ENCODE results near the gene TNFRSF13B.

Gene TNFRSF13B

DNA sequence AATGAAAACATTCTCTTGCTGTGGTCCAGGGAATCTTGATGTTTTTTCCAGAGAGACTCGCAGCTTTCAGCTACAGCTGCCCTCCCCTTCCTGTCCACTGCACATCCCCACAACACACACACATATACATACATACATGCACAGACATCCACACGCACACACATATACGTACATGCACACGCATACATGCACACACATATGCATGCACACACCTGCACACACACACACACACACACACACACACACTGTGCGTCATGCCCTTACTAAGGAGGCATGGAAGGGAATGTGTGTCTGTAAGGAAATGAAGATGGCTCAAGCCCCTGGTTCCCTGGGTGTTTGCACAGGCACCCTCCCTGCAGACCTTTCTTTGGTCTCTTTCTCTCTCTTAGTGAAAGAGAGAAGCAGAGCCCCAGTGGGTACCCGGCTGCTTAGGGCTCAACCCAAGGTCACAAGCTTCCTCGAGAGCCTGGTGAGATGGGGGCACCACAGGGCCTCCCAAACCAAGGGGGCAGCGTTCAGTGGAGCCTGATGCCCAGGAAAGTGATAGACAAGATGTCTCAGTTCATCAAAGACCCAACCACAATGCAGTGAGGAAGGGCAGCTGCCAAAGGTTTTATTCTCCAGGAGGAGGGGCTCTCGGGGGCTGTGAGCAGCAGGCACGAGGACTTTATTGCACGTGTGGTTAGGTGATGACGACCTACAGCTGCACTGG is 33.3 kb downstream of the TNFRSF13B start:
- DNase-seq (ENCODE audit: low read depth in 2 of 2), result no peak

DNA sequence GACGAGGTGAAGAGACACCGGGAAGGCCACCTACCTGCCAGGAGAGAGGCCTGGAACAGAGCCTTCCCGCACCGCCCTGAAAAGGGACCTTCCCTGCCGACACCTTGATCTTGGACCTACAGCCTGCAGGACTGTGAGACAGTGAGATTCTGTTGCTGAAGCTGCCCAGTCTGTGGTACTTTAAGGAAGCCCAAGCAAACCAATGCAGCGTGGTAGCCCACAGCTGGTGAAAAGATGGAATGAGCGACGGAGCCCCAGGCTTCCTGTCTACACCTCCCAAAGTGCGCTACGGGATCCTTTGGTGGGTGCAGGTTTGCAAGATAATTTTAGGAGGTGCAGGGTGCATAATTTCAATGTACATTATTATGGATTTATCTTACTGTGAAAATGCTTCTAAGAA is 33.9 kb downstream of the TNFRSF13B start:
- no peak for DNase-seq (ENCODE audit: low read depth in 2 of 2)

DNA sequence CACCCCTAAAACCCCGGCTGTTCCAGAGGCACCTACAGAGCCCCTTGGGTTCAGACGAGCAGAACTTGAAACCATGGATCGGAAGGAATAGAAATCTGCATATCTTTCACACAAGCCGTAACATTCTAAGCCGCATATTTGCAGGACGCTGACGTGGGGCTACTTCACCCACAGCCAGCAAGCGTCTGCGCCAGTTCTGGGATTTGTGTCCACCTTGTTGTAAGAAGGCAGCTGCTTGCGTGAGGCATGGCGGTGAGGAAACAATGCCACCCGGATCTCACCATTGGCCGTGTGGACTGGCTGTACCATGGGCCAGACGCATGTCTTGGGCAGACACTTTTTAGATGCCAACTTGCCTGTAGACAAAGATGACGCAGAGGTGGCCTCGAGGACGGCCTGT is 34.5 kb downstream of the TNFRSF13B start:
- no peak for DNase-seq (ENCODE audit: low read depth in 2 of 2)

DNA sequence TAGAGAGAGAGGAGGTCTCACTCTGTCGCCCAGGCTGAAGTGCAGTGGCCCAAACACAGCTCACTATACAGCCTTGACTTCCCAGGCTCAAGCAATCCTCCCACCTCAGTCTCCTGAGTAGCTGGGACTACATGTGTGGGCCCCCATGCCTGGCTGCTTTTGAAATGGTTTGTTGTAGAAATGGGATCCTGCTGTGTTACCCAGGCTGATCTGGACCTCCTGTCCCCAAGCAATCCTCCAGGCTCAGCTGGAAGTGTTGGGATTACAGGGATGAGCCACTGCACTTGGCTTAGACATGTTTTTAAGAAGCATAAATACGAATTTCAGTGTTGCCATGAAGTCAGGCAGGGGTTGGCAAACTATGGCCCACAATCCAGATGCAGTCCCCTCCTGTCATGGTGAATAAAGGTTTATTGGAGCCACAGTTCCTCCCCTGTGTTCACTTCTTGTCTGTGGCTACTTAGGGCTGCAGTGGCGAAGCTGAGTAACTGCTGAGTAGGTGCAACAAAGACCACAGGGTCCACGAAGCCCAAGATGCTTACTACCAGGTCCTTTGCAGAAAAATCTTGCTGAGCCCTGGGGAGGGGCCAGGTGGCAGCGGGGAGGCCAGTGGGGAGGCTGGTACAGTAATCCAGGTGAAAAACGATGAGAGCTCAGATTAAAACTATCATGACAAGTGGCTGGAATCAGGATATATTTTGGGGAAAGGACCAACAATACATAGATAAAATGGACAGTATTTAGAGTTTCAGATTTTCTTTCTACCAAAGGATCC is 35.2 kb downstream of the TNFRSF13B start:
- DNase-seq (ENCODE audit: low read depth in 2 of 2), result no peak

DNA sequence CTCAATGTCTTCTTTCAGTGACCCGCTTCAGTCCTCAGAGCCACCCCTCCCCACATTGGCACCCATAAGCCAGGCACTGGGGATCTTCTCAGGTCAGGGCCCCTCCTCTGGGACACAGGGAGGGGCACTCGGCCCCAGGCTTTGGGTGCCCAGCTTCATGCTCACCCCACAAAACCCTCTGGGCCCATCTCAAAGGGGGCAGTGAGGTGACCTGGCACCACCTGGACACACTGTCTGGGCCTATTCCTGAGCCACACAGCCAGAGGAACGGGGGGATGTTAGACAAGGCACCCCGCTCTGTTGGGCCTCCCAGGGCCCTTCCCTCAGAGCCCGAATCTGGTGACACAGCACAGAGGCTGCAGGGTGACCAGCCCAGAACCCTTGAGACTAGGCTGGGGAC is 36.1 kb downstream of the TNFRSF13B start:
- DNase-seq (ENCODE audit: low read depth in 2 of 2), result no peak

DNA sequence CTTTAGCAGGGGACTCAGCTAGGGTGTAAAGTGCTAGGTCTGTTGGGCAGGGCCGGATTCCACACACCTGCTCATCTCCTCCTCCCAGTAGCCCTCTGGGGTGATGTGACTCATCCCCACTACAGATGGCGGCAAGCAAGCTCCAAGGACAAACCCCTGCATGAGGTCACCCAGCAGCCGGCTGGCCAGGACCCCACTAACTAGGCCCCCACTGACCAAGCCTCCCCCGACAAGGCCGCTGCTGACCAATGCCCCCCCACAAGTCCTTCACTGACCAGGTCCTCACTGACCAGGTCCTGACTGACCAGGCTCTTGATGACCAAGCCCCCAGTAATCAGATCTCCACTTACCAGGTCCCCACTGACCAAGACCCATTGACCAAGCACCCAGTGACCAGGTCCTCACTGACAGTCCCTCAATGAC is 36.7 kb downstream of the TNFRSF13B start:
- DNase-seq (ENCODE audit: low read depth in 2 of 2), result no peak

DNA sequence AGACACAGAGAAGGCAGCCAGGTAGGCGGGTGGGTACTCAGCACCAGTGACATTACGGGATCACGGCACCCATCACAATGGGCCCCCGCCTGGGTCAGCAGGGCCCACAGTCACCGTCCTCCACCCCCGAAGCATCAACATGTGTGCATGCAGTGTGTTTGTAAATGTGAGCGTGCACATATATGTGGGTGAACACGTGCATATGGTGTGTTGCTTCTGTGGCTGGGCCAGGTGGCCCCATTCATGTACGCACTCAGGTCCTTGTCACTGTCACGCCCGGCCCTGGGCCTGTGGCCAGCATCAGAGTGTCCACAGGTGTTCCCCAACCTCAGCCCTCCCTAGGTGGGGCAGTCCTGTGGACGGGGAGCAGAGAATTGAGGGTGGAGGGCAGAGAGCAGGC is 37.1 kb downstream of the TNFRSF13B start:
- DNase-seq (ENCODE audit: low read depth in 2 of 2), result no peak

DNA sequence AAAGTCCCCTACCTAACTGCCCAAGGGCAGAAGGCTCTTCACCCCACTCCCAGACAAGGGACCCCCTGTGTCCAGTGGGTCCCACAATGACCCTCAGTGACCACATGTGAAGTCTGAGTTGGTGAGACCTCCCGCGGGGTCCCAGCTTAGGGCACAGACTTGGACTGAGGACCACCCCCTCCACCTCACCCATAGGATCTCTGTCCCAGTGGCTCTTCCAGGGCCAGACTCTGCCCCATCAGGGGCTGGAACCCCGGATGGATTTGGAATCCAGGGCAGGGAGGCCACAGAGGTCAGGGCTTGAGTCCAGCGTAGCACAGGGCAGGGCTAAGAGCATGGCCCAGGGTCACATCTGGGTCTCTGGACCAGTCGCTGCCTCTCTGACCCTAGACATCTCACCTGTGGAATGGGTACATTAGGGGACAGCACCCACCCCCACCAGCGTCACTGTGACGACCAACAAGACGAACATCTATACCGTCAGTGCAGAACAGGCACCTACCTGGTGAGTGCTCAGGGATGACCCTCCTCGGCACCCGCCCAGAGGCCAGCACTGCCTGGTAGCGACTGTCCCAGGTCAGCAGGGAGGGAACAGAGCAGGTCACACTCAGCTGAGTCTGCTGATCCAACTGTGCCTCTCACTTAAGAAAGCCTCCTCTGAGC is 37.7 kb downstream of the TNFRSF13B start:
- no peak for DNase-seq (ENCODE audit: low read depth in 2 of 2)

DNA sequence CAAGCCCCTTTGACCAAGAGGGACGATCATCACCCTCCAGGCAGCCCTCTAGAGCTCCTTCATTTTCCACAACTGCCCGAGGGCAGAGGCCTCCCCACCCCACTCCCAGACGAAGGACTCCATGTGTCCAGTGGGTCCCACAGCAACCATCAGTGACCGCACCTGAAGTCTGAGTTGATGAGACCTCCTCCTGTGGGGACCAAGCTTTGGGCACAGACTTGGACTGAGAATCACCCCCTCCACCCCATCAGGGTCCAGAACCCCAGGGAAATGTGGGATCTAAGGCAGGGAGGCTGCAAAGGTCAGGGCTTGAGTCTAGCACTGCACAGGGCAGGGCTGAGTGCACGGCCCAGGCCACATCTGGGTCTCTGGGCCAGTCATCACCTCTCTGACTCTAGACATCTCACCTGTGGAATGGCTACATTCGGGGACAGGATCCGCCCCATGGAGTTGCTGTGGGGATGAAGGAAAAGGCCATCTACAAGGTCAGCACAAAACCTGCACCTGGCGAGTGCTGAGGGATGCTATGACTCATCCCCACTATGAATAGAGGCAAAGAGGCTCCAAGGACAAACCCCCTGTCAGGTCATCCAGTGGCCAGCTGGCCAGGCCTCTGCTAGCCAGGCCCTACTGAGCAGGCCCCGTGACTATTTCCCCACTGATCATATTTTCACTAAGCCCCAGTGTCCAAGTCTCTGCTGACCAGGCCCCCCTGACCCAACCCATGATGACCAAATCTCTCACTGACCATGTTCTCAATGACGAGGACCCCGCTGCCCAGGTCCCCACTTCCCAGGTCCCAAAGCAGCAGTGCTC is 38.4 kb downstream of the TNFRSF13B start:
- no peak for DNase-seq (ENCODE audit: low read depth in 2 of 2)

DNA sequence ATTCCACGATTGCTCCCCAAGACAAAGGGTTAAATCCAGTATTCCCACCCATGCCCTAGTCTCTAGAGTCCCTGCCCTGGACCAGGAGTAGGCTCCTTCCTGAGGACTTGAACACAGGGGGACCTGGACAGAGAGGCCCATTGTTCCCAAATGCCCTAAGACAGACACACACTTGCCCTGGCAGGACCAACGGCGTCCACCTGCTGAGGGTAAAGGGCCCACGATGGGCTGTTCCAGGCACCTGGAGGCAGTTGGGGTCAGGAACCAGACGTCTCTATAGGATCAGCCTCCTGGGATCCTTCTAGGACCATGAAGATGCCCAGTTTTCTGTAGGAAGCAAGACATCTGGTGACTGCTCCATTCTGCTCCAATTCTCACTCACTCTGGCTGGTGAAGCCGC is 39.3 kb downstream of the TNFRSF13B start:
- DNase-seq (ENCODE audit: low read depth in 2 of 2), result no peak

DNA sequence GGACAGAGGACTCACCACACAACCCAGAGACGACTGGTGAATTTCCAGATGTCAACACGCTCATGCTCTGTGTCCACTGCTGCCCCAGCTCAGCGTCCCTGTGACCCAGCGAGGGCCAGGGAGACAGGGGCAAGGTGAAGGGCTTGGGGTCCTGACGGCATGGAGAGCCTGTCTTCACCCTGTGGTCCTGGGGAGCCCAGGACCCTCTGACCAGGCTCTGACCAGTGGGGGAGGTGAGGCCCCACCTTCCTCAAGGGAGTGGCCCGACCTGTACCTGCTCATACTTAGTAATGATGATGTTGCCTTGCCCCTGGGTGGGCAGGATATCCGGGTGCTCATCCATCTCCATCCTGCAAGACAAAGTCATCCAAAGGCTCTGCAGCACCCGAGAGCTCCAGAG is 39.8 kb downstream of the TNFRSF13B start:
- DNase-seq (ENCODE audit: low read depth in 2 of 2), result no peak

DNA sequence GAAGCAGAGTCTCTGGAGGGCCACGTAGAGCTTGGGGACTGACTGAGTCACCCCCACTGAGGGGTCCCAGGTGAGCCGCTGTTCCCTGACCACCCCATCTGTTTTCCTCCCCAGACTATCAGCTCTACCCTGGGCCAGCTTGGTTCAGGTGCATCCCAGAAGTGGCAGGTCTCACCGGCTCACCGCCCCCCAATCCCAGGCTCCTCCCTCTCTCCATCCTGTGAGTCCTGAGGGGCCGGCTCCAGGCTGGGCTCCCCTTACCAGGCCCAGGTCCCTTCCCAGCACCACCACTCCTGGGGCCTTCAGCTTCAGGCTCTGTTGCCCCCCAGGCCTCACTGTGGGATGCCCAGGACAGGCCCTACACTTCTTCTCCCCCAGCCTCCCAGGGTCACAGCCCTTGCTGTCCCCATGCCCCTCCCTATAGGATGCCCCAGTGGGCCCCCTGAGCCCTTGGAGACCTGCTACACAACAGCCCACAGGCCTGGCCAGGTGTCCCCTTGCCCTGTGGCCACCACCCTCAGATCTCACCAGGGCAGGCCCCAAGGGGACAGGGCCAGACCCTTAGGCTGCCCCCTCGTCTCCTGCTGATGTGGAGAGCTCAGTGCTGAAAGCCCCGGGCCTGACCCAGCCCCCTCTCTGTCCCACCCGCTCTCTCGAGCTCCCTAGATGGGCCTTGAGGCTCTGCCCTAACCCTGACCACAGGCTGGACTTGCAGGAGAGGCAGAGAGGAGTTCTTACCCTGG is 40.4 kb downstream of the TNFRSF13B start:
- DNase-seq (ENCODE audit: low read depth in 2 of 2), result no peak

DNA sequence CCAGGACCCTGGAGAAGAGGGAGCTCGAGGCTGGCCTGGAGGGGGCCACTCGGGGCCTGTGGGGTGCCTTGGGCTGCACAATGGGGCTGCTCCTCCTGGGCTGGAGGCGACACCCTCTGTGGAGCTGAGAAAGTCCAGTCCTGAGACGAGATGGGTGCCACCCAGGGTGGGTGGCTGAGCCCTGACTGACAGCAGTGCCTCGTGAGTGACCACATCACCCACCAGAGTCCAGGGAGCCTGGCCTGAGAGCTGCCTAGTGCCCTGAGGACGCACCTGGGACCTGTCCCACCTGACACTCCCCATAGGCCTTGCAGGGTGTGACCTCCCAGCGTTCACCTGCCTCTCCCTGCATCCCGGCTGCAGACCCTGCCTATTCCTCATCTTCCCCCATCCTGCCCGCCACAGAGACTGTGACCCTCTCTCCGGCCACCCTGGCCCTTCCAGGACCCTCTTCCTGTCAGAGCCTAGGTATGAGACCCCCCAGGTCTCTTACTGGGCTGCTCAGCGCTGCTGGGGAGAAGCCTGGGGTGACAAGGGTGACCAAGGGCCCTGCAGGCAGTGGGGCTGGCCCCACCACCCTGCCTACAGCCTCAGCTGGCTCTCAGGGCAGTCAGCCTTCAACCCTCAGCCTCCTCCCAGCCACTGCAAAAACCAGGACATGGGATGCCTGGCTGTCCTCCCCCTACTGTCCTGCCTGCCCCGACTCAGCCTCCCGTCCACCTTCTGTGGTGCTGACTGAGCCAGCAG is 41.2 kb downstream of the TNFRSF13B start:
- no peak for DNase-seq (ENCODE audit: low read depth in 2 of 2)

DNA sequence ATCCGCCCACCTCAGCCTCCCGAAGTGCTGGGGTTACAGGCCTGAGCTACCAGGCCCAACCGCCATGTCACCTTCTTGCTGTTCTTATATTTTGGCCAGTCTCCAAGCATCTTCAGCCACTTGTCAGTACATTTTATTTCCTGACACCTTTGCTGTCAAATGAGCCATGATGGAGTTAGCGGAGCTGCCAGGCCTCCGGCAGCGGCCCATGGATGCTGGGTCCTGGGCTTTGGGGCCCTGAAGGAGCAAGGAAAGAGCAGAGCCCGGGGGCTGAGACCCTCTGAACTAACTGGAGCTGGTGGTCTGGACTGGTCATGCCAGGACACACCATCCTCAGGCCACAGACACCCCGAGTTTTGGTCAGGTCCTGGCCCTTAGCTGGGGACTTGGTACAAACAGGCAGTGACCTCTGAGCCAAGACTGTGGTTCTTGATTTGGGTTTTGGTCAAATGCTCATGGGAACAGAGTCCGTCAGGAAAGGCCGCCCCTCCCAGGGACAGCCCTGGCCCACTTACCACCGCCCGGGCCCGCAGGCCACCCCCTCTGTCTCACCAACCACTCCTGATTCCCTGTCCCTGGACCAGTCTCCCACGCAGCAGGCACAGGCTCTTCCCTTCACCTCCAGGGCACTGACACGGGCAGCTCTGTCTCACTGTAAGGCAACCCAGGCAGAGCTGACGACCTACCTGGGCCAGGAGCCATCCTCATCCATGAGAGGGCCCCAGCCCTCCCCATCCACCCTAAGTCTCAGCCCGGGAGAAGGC is 42.0 kb downstream of the TNFRSF13B start:
- DNase-seq (ENCODE audit: low read depth in 2 of 2), result no peak

DNA sequence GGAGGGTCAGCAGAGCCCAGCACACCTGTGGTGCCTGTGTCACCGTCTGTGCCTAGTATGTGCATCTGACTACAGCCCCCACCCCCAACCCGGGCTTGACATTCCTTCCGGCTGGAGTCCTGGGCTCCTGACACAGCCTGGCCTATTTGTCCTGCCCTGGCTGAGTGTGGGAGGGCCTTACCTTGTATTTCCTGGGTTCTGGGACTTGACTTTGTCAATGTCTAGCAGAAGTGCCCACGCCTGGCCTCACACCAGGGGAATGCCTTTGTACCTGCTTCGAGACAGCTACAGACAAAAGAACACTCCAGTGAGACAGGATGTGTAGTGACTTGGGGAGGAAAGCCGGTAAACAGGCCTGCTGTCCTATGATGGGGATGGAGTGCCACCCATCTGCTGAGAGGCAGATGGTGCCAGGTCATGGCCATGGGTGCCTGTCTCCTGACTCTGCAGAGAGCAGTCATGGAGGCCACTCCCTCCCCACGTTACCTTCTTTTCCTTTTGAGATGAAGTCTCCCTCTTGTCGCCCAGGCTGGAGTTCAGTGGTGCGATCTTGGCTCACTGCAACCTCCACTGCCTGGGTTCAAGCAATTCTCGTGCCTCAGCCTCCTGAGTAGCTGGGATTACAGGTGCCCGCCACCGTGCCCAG is 42.8 kb downstream of the TNFRSF13B start:
- DNase-seq (ENCODE audit: low read depth in 2 of 2), result no peak

DNA sequence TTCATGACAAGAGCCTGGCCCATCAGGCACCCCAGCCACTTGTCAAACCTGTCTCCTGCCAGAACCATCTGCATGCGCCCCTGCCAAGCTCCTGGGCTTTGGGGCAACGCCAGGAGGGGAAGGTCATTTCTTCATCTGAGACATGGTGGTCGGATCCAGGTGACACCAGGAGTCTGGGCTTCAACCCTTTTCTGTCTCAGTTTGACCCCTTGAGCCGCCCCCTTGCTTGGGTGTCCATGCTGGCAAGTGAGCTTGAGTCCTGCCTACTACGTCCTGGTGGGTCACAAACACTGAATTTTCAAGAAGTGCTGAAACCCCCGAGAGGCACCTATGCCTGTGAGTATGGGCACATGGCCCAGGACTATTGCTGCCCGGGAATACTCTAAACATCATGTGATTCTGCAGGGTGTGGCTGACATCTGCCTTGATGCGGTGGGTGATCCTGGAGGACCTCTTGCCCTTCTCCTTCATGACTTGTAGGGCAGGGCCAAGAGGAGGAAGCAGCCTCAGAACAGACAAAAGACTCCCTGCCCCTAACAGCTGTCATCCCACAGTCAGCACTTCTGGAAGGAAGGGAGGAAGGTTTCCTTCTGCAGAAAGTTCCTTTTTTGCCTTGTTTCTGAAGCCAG is 43.4 kb downstream of the TNFRSF13B start:
- DNase-seq (ENCODE audit: low read depth in 2 of 2), result no peak

DNA sequence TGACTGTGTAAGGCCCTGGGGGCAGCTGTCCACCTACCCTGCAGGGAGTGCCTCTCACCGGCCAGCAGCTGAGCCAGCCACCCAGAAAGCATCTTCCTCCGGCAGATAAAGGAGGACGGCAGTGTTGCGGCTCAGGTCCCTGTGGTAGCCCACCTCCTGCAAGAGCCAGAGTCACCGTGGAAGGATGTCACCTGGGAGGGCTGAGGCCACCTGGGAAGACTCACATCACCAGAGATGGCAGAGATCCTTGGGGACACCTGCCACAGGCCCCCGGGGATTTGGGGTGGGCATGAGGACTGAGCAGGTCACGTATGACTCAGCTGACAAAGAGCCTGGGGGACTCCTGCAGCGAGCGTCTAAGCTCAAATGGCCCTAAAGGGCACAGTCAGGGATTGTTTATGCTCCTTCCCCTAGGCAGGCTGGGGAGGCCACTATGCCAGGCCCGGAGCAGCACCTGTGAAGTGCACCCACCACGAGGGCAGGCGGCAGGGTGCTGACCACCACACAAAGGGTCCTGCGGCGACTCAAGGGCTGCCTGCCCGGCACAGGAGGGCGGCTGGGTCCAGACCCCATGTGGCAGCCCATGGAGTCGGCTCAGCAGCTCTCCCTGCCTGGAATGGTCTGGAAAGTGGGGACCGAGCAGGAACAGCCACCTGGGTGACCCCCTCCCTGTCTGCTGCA is 44.1 kb downstream of the TNFRSF13B start:
- no peak for DNase-seq (ENCODE audit: low read depth in 2 of 2)
